Nucleus accumbens (tissue), 56 donors: ENCODE results near the gene ATP2B2.

Source experiments
- DNase-seq, 56 donors: peaks; one replicate each; lab custom pipeline; 2025; lab: John Stamatoyannopoulos, UW

The ATP2B2 gene

DNA sequence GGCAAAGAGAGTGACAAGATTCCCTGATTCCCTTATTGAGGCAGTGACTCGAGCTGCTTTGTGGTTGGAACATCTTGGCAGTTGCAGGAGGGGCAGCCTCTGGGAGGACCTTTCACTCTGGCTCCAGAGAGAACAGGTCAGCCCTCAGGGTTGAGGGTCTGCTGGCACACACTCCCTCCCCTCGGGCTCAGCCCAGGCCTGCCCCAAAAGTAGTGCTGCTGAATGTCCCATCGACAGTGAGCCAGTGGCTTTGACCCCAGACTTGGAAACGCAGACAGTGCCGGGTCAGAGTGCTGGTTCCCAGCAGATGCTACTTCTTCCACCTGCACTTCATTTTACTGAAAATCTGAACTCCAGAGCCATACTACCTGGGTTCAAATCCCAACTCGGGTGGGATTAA, 25.6 kb upstream of the ATP2B2 start:
- no peak for DNase-seq

GRCh38 chr3:10530241-10530640, 24.9 kb upstream of the ATP2B2 start:
- DNase-seq = no peak

- no peak for DNase-seq
Observed at GRCh38 chr3:10529809-10530208, 24.4 kb upstream of the ATP2B2 start.

GRCh38 chr3:10528046-10528445, 22.7 kb upstream of the ATP2B2 start:
- DNase-seq = no peak

DNA sequence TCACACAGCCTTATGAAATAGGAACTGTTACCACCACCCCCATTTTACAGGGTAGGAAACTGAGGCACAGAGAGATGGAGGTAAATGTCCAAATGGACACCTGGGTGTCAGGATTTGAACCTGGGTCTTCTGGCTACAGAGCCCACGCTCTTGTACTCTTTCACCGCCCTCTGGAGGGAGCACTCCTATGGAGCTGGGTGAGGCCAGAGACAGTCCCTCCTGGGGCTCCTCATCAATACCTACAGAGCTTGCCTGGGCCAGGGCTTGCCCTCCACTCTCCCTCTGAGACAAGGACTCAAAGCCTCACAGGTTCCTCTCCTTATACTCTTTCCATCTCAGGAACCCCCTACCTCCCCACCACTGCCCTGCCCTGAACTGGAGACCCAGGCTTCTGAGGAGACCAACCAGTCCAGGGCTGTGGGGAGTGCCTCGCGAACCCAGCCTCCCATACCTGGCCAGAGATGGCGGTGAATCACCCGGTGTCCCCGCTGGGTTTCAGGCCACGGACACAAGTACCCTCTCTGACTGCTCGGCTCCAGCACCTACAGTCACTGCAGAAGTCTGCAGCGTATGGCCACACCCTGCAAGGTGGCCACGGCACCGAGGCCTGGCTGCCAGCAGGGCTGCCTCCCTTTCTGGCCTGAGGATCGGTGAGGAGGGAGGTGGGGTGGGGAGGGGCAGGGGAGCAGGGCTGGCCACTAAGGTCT, 22.1 kb upstream of the ATP2B2 start:
- no peak for DNase-seq

- DNase-seq = no peak
Observed at GRCh38 chr3:10526366-10526765, 21.0 kb upstream of the ATP2B2 start.

- DNase-seq = no peak
Observed at GRCh38 chr3:10524799-10525301, 19.5 kb upstream of the ATP2B2 start.

DNA sequence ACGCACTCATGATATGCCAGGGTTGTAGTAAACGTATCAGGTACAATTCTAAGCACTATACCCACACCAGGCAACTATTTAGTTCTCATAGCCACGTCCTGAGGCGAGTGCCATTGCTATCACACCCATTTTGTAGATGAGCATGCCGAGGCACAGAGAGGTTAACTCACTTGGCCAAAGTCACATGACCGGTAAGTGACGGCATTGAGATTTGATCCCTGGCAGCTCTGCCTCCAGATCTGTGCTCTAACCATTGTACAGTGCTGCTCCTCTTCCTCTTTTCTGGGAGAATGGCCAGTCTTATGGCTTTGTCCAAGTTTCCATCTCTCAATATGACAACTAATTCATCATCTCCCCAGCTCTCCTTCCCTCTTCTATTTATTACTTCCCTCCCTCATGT, 18.9 kb upstream of the ATP2B2 start:
- no peak for DNase-seq

GRCh38 chr3:10523561-10523960, 18.2 kb upstream of the ATP2B2 start:
- no peak for DNase-seq

DNA sequence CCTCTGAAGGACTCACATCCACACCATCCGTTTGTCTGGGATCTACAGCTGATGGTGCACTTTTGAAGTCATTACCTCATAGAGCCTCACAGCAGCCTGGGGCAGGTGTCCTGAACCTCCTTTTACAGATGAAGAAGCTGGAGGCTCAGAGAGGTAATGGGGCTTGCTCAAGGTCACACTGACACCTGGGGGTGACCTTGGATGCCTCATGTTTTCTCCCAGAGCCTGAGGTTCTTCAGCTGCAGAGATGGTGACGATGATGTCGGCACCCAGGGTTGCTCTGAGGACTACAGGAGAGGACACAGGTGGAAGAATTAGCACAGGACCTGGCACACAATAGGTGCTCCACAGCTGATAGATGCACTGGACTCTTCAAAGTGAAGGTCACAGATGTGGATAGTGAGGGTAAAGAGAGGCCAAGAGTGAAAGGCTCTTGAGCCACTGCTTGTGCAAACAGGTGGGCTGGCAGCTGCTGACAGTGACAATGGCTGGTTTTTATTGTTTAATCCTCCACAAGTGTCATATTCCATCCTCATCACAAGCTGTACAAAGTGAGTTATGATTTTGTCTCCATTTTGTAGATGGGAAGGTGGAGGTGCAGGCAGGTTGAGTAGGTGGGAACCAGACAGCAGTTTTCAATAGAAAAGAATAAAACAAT, 17.4 kb upstream of the ATP2B2 start:
- DNase-seq = no peak

- DNase-seq = no peak
Observed at GRCh38 chr3:10521772-10522441, 16.5 kb upstream of the ATP2B2 start.

GRCh38 chr3:10520072-10520471, 14.7 kb upstream of the ATP2B2 start:
- DNase-seq = no peak

GRCh38 chr3:10519236-10519635, 13.8 kb upstream of the ATP2B2 start:
- DNase-seq = no peak

- no peak for DNase-seq
Observed at GRCh38 chr3:10518506-10519150, 13.2 kb upstream of the ATP2B2 start.

GRCh38 chr3:10517627-10518026, 12.2 kb upstream of the ATP2B2 start:
- DNase-seq = no peak

DNA sequence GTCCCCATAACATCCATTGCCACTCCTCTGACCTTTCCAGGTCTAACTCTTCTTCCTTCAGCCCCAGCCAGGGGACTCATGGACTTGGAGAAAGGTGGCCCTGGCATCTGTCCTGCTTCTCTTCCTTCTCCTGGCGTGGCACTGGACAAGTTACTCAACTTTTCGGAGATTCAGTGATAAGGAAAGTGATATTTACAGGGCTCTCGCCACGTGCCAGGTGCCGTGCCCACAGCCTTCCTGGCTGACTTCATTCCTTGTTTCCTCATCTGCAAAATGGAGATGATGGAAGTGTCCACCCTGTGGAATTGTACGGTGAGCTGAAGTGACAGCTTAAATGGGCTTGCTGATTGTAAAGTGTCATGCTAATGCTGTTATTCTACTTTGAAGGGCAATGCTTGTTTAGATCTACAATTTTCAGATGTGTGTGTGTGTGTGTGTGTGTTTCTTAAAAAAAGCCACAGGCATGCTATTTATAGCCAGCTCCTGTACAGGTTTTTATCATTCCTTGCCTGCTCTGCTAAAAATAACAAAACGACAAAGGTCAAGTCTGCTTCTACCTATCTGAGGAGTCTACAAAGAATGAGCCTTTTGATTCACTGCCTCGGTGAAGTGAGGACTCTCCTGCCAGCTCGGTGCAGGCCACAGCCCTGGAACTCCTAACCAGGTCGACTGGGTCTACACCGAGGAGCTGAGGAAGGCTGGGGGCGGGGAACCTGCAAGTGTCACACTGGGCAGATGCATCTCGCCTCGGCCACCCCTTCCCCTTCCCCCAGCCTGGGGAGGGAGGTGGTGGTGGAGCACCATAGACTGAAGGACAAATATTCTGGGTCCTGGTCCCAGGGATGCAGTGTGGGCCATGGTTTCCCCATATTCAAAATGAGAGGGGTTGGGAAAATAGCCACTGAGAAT, 11.4 kb upstream of the ATP2B2 start:
- DNase-seq = no peak

- no peak for DNase-seq
Observed at GRCh38 chr3:10515884-10516495, 10.6 kb upstream of the ATP2B2 start.

- no peak for DNase-seq
Observed at GRCh38 chr3:10515396-10515795, 10.0 kb upstream of the ATP2B2 start.

DNA sequence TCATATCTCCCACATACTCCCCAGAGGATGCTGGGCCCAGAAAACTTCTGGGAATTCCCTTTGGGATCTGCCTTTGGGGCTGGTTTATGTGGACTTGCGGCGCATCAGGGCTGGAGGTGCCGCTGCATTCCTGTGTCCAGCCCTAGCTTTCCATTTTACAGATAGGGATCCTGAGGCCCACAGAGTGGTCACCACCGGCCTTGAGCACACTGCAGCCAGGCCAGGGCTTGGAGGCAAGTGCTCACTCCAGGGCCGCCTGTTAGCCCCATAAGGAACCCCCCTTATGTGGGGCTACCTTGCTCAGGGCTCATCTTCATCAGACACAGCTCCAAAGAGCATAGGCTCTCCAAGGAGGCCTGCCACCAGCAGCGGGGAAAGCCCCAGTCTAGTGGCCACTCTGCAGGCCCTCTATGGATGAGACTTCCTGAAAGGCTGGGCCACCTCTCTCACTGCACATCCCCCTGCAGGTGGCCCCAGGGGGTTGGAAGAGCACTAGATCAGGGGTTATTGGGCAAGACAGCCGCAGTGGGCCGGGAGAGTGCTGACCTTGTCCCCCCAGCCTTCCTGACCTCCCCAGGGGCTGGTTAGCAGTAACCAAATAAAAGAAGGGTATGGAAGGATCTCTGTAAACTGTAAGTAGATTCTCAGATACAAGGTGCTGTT, 9.2 kb upstream of the ATP2B2 start:
- no peak for DNase-seq
